Large intestine (tissue), 3 donors: Measurements from ENCODE around the gene FAM193A. TPM values are rescaled to one million over a fixed set of nuclear protein-coding genes. Genes with fewer than 3 reads are reported as not detected.
"Not testable (repeated sequence)": the region's sequence is repeated elsewhere in the genome, so short reads cannot be mapped to it uniquely, and the experiment has no call there.

Experiments
- DNase-seq, 2 donors: peaks; one replicate each; pipeline versions ENCODE4 v3.0.0 to v3.0.0-alpha.2; 2013
- H3K27ac ChIP-seq: one replicate; pipeline ENCODE4 v1.5.1; 2013; ENCODE audit warnings: low read length
- H3K27me3 ChIP-seq: 2 replicates; pipeline ENCODE4 v1.6.1; 2013; ENCODE audit warnings: low read length; ENCODE audit not compliant: control insufficient read depth, insufficient read depth
- H3K36me3 ChIP-seq: 2 replicates; pipeline ENCODE4 v1.6.1; 2013; ENCODE audit warnings: low read length; ENCODE audit not compliant: control insufficient read depth, insufficient read depth
- H3K4me1 ChIP-seq: one replicate; pipeline ENCODE4 v1.6.1; 2013; ENCODE audit warnings: low read length; ENCODE audit not compliant: control insufficient read depth, insufficient read depth
- H3K4me3 ChIP-seq: one replicate; pipeline ENCODE4 v1.5.1; 2013; ENCODE audit warnings: low read length
- H3K9me3 ChIP-seq: one replicate; pipeline ENCODE4 v1.6.1; 2013; ENCODE audit warnings: mild to moderate bottlenecking, low read depth, low read length, moderate library complexity; ENCODE audit not compliant: control insufficient read depth
- WGBS: methylation state at CpG from one replicate; pipeline ENCODE4 v1.1.5; 2013; ENCODE audit warnings: low lambda C conversion rate; ENCODE audit not compliant: insufficient coverage; 5-methylcytosine and 5-hydroxymethylcytosine counted together
- polyA plus RNA-seq: library from polyadenylated mRNA; unstranded; fragments of 120-200 nt; gene quantifications from one replicate; pipeline ENCODE4 v1.2.1, GENCODE V29; 2013

Gene FAM193A
- polyA plus RNA-seq, 1 donor, result 20.4 TPM

GRCh38 chr4:2606960-2607506 is 70.6 kb downstream of the FAM193A start:
- no CpG with 5 or more reads among the region's 9 CpGs for WGBS
- no peaks in the 10 kb centered on the region for H3K27me3 ChIP-seq

DNA sequence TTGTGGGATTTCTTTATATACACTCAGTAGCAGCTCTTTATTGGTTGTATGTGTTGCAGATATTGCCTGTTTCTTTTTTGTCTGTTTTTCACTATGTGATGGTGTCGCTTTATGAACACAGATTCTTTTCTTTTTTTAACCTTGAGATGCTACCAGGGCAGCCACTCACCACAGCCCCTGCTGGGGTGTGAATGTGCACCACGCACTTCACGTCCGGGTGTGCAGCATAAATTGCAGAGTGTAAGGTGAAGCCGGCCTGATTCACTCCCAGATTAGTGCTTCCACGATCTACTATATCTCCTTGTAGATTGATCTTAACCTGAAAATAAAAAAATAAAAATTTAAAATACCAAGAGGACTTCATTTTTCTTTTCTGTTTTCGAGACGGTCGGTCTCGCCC is 71.4 kb downstream of the FAM193A start:
- Histone ChIP-seq H3K27ac (no peak overlapping the region), H3K4me3 (no peak overlapping the region), H3K36me3 (peaks cover 2% of the 10 kb centered on the region), H3K27me3 (no peaks in the 10 kb centered on the region), H3K4me1 (no peaks in the 10 kb centered on the region), H3K9me3 (no peaks in the 10 kb centered on the region)
- 83% methylated on average over 1 of the region's 10 CpGs for whole genome bisulfite sequencing
- no peak for DNase-seq

More at GRCh38 chr4:2606960-2607506, 70.6 kb downstream of the FAM193A start:
- no peaks in the 10 kb centered on the region for H3K4me1 ChIP-seq
- DNase-seq, result no peak
- no peaks in the 10 kb centered on the region for H3K9me3 ChIP-seq
- H3K4me3 ChIP-seq, result no peak overlapping the region
- no peak overlapping the region for H3K27ac ChIP-seq
- peaks cover 2% of the 10 kb centered on the region for H3K36me3 ChIP-seq

DNA sequence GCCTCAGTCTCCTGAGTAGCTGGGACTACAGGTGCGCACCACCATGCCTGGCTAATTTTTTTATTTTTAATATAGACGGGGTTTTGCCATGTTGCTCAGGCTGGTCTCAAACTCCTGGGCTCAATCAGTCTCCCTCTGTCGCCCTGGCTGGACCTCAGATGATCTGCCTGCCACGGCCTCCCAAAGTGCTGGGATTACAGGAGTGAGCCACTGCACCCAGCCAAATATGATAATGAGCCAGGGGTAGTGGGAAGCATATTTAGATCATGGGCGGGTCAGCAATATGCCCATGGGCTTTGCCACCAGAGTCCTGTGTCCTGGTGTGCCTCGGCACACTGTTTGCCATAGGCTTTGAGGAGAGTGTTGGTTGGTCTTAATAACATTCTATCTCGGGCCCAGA is 71.8 kb downstream of the FAM193A start:
- Histone ChIP-seq H3K27me3 (no peaks in the 10 kb centered on the region), H3K4me1 (no peaks in the 10 kb centered on the region), H3K9me3 (no peaks in the 10 kb centered on the region), H3K4me3 (no peak overlapping the region), H3K27ac (no peak overlapping the region), H3K36me3 (peaks cover 2% of the 10 kb centered on the region)
- WGBS, result no CpG with 5 or more reads among the region's 7 CpGs
- no peak for DNase-seq

DNA sequence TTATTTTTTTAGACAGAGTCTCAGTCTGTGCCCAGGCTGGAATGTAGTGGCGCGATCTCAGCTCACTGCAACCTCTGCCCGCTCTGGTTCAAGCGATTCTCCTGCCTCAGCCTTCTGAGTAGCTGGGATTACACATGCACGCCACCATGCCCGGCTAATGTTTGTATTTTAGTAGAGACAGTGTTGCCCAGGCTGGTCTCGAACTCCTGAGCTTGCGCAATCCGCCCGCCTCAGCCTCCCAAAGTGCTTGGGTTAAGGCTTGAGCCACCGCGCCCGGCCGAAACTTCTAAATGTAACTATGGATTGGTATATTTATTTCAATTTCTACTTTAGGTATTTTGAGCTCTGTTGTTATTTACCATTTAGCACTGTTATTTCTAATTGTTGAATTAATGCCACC is 79.4 kb downstream of the FAM193A start:
- Histone ChIP-seq H3K36me3 (no peaks in the 10 kb centered on the region), H3K9me3 (no peaks in the 10 kb centered on the region), H3K4me1 (no peaks in the 10 kb centered on the region), H3K4me3 (no peak overlapping the region), H3K27ac (no peak overlapping the region), H3K27me3 (no peaks in the 10 kb centered on the region)
- DNase-seq, result no peak
- WGBS, result 100% methylated on average over 4 of the region's 14 CpGs

GRCh38 chr4:2617955-2618354 is 81.5 kb downstream of the FAM193A start:
- 82% methylated on average over 1 of the region's 6 CpGs for WGBS
- Histone ChIP-seq H3K9me3 (no peaks in the 10 kb centered on the region), H3K36me3 (no peaks in the 10 kb centered on the region), H3K27ac (no peak overlapping the region), H3K27me3 (no peaks in the 10 kb centered on the region), H3K4me3 (no peak overlapping the region), H3K4me1 (no peaks in the 10 kb centered on the region)
- DNase-seq, result no peak

DNA sequence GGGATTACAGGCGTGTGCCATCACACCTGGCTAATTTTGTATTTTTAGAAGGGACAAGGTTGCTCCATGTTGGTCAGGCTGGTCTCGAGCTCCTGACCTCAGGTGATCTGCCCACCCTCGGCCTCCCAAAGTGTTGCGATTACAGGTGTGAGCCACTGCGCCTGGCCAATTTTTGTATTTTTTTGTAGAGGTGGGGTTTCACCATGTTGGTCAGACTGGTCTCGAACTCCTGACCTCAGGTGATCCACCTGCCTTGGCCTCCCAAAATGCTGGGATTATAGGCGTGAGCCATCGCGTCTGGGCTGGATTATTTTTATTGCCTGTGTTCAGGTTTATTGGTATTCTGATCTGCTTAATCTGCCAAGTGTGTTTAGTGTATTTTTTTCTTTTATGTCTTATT is 82.3 kb downstream of the FAM193A start:
- not testable (repeated sequence) for H3K4me3 ChIP-seq, H3K27ac ChIP-seq, H3K27me3 ChIP-seq, H3K36me3 ChIP-seq, DNase-seq, H3K9me3 ChIP-seq, H3K4me1 ChIP-seq
- no CpG with 5 or more reads among the region's 9 CpGs for WGBS

GRCh38 chr4:2619459-2619858 is 83.0 kb downstream of the FAM193A start:
- no peak overlapping the region for H3K4me3 ChIP-seq
- H3K9me3 ChIP-seq, result no peaks in the 10 kb centered on the region
- no peak for DNase-seq
- WGBS, result 88% methylated on average over 3 of the region's 8 CpGs
- H3K36me3 ChIP-seq, result no peaks in the 10 kb centered on the region
- no peak overlapping the region for H3K27ac ChIP-seq
- no peaks in the 10 kb centered on the region for H3K27me3 ChIP-seq
- no peaks in the 10 kb centered on the region for H3K4me1 ChIP-seq

GRCh38 chr4:2621419-2621818 is 85.0 kb downstream of the FAM193A start:
- peaks cover 8% of the 10 kb centered on the region for H3K36me3 ChIP-seq
- H3K4me3 ChIP-seq, result no peak overlapping the region
- 100% methylated on average over 1 of the region's 7 CpGs for WGBS
- H3K4me1 ChIP-seq, result no peaks in the 10 kb centered on the region
- no peak overlapping the region for H3K27ac ChIP-seq
- H3K9me3 ChIP-seq, result no peaks in the 10 kb centered on the region
- H3K27me3 ChIP-seq, result no peaks in the 10 kb centered on the region
- peak in 1 of 2 donors; percentile 16 for DNase-seq

DNA sequence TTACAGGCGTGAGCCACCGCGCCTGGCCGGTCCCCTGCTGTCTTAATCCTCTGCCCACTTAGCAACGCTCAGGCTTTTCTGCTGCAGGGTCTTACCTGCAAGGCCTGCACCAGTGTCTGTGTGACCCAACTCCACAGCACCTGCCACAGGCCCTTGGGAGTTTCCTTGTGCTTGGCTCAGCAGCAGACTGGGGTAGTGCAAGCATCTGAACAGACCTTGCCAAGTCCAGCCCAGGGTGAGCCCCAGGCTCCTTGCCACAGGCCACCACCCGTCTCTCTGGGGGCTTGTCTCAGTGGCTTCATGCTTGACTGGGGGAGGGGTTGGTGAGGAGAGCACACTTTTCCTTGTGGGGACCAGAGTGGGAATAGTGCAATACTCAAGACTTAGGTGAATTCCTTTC is 87.0 kb downstream of the FAM193A start:
- no peaks in the 10 kb centered on the region for H3K27me3 ChIP-seq
- no CpG with 5 or more reads among the region's 6 CpGs for WGBS
- H3K27ac ChIP-seq, result no peak overlapping the region
- peaks cover 17% of the 10 kb centered on the region for H3K36me3 ChIP-seq
- no peaks in the 10 kb centered on the region for H3K9me3 ChIP-seq
- no peak overlapping the region for H3K4me3 ChIP-seq
- H3K4me1 ChIP-seq, result no peaks in the 10 kb centered on the region
- no peak for DNase-seq

GRCh38 chr4:2624782-2625530 is 88.5 kb downstream of the FAM193A start:
- Histone ChIP-seq H3K9me3 (no peaks in the 10 kb centered on the region), H3K4me3 (no peak overlapping the region), H3K36me3 (peaks cover 22% of the 10 kb centered on the region), H3K27me3 (no peaks in the 10 kb centered on the region), H3K27ac (no peak overlapping the region), H3K4me1 (no peaks in the 10 kb centered on the region)
- 87% methylated on average over 3 of the region's 22 CpGs for WGBS
- DNase-seq, result no peak

- no CpG with 5 or more reads among the region's 10 CpGs for WGBS
- Histone ChIP-seq H3K9me3 (no peaks in the 10 kb centered on the region), H3K4me1 (no peaks in the 10 kb centered on the region), H3K4me3 (no peak overlapping the region), H3K36me3 (peaks cover 33% of the 10 kb centered on the region), H3K27me3 (no peaks in the 10 kb centered on the region), H3K27ac (no peak overlapping the region)
- DNase-seq, result no peak
Observed at GRCh38 chr4:2626231-2626630, 89.8 kb downstream of the FAM193A start.
